Activated CD8-positive, alpha-beta T cell treated with anti-CD3 and anti-CD28 coated beads for 36 hours (primary cell): Measurements from ENCODE around the gene NDUFA13. TPM values are rescaled to one million over a fixed set of nuclear protein-coding genes. Genes with fewer than 3 reads are reported as not detected.

Source experiments
- ATAC-seq: fragments of 200-7000 bp; cut with Tn5 transposase; one replicate; pipeline ENCODE4 v1.10.0; 2021; ENCODE audit warnings: mild to moderate bottlenecking, moderate library complexity
- CTCF ChIA-PET: fragments of 350-600 bp; sonication (Branson Sonifier 250); formaldehyde crosslinking; loops from one replicate; lab custom pipeline; 2021; ENCODE audit warnings: antibody characterized with exemption; lab: Charles Lee
- POLR2A ChIA-PET: fragments of 350-600 bp; sonication (Branson Sonifier 250); formaldehyde crosslinking; loops from one replicate; lab custom pipeline; 2021; ENCODE audit warnings: antibody characterized with exemption; lab: Charles Lee
- DNase-seq: peaks from one replicate; pipeline ENCODE4 v3.0.0-alpha.2; 2020
- H3K27ac Mint-ChIP-seq: one replicate; pipeline ENCODE4 v1.8.0; 2021; ENCODE audit warnings: mild to moderate bottlenecking, mixed read lengths
- H3K27me3 Mint-ChIP-seq: one replicate; pipeline ENCODE4 v1.8.0; 2021; ENCODE audit warnings: mixed read lengths
- H3K36me3 Mint-ChIP-seq: one replicate; pipeline ENCODE4 v1.8.0; 2021; ENCODE audit warnings: low read depth, mixed read lengths
- H3K4me1 Mint-ChIP-seq: one replicate; pipeline ENCODE4 v1.8.0; 2021; ENCODE audit warnings: low read depth, mixed read lengths
- H3K4me3 Mint-ChIP-seq: one replicate; pipeline ENCODE4 v1.8.0; 2021; ENCODE audit warnings: mild to moderate bottlenecking, moderate library complexity, mixed read lengths
- H3K9me3 Mint-ChIP-seq: one replicate; pipeline ENCODE4 v1.8.0; 2021; ENCODE audit warnings: mixed read lengths
- CTCF ChIP-seq: fragments of 200-600 bp; IDR thresholded peaks from one replicate; pipeline ENCODE4 v1.8.0; 2022; ENCODE audit warnings: antibody characterized with exemption, mild to moderate bottlenecking
- intact Hi-C: fragments of 100-400 bp; cut with micrococcal nuclease; formaldehyde crosslinking; loops from one replicate; pipeline ENCODE4 v1.10.0; 2022
- total RNA-seq, 2 experiments: library from RNA; stranded (reverse); gene quantifications; one replicate each; pipeline ENCODE4 v1.2.3, GENCODE V29; 2021

NDUFA13 gene
- total RNA-seq, 2 experiments from 2014 or later = 298 to 310 TPM

GRCh38 chr19:19558636-19559035, 42.6 kb downstream of the NDUFA13 start:
- no peaks in the 10 kb centered on the region for H3K9me3 Mint-ChIP-seq
- no peaks in the 10 kb centered on the region for H3K27me3 Mint-ChIP-seq
- TF ChIP-seq CTCF = no peak
- POLR2A ChIA-PET = no interaction called here
- ATAC-seq (no peak), DNase-seq (no peak)
- H3K4me1 Mint-ChIP-seq = no peaks in the 10 kb centered on the region
- no peak overlapping the region for H3K27ac Mint-ChIP-seq
- H3K4me3 Mint-ChIP-seq = no peak overlapping the region
- intact Hi-C loops = no loop called here
- peaks cover 3% of the 10 kb centered on the region for H3K36me3 Mint-ChIP-seq
- CTCF ChIA-PET = interaction anchor here (0.8 to 9.0 kb wide), 3 partner anchors 9 to 85 kb away, joined by 3 to 111 read pairs (median 7); partner anchors contain the start of gene GMIP

- intact Hi-C loops = no loop called here
- no peak overlapping the region for H3K4me3 Mint-ChIP-seq
- no peak for TF ChIP-seq CTCF
- no peaks in the 10 kb centered on the region for H3K9me3 Mint-ChIP-seq
- ATAC-seq (no peak), DNase-seq (no peak)
- no peaks in the 10 kb centered on the region for H3K27me3 Mint-ChIP-seq
- ChIA-PET CTCF (interaction anchor here (0.6 to 2.4 kb wide), 3 partner anchors 28 to 84 kb away, joined by 3 to 17 read pairs (median 10); partner anchors contain the start of gene GMIP), POLR2A (no interaction called here)
- no peak overlapping the region for H3K27ac Mint-ChIP-seq
- peaks cover 10% of the 10 kb centered on the region for H3K36me3 Mint-ChIP-seq
- H3K4me1 Mint-ChIP-seq = no peaks in the 10 kb centered on the region
Measured at GRCh38 chr19:19559931-19560330, 43.9 kb downstream of the NDUFA13 start.

GRCh38 chr19:19561946-19562664, 46.1 kb downstream of the NDUFA13 start:
- DNase-seq (no peak), ATAC-seq (no peak)
- H3K27ac Mint-ChIP-seq = no peak overlapping the region
- intact Hi-C loops = no loop called here
- H3K4me3 Mint-ChIP-seq = no peak overlapping the region
- peaks cover 13% of the 10 kb centered on the region for H3K36me3 Mint-ChIP-seq
- POLR2A ChIA-PET = no interaction called here
- TF ChIP-seq CTCF = no peak
- CTCF ChIA-PET = interaction anchor here (0.8 to 2.4 kb wide), 6 partner anchors 8 to 89 kb away, joined by 3 to 10 read pairs (median 4); partner anchors contain the start of gene GMIP
- no peaks in the 10 kb centered on the region for H3K4me1 Mint-ChIP-seq
- no peaks in the 10 kb centered on the region for H3K9me3 Mint-ChIP-seq
- H3K27me3 Mint-ChIP-seq = no peaks in the 10 kb centered on the region

GRCh38 chr19:19562665-19563347, 46.8 kb downstream of the NDUFA13 start:
- DNase-seq = peak; percentile 46
- H3K4me1 Mint-ChIP-seq = no peaks in the 10 kb centered on the region
- H3K36me3 Mint-ChIP-seq = peaks cover 16% of the 10 kb centered on the region
- intact Hi-C loops = no loop called here
- ChIA-PET POLR2A (no interaction called here), CTCF (interaction anchor here (0.8 to 2.2 kb wide), 4 partner anchors 9 to 81 kb away, joined by 3 to 10 read pairs (median 3); partner anchors contain the start of gene GMIP)
- no peak overlapping the region for H3K4me3 Mint-ChIP-seq
- ATAC-seq = peak; percentile 84
- H3K9me3 Mint-ChIP-seq = no peaks in the 10 kb centered on the region
- no peaks in the 10 kb centered on the region for H3K27me3 Mint-ChIP-seq
- no peak for TF ChIP-seq CTCF
- no peak overlapping the region for H3K27ac Mint-ChIP-seq
